H1 (cell line): ENCODE results near the gene KLHL26.

Source experiments
- EGR1 ChIP-seq: IDR thresholded peaks from 2 replicates; pipeline ENCODE4 v1.6.1; 2011; ENCODE audit warnings: low read depth, low read length, borderline replicate concordance
- EP300 ChIP-seq, 2 experiments: IDR thresholded peaks; 1 replicate in 1 of 2; 2 replicates in 1 of 2; pipeline ENCODE4 v1.6.1; 2011 to 2012; ENCODE audit warnings: low read depth in 2 of 2, low read length in 2 of 2, mild to moderate bottlenecking in 2 of 2, borderline replicate concordance in 1 of 2, inconsistent platforms in 1 of 2, moderate library complexity in 1 of 2
- HDAC6 ChIP-seq: IDR thresholded peaks from one replicate; pipeline ENCODE4 v1.7.1; 2012; ENCODE audit warnings: low read depth, mild to moderate bottlenecking, inconsistent platforms, low read length, moderate library complexity
- JUND ChIP-seq: IDR thresholded peaks from 2 replicates; pipeline ENCODE4 v1.6.1; 2011; ENCODE audit warnings: mild to moderate bottlenecking, improper control_type of control experiment, low read length
- MAFK ChIP-seq: IDR thresholded peaks from 2 replicates; pipeline ENCODE4 v1.6.1; 2012; ENCODE audit warnings: low read depth, mild to moderate bottlenecking, improper control_type of control experiment, low read length
- PHF8 ChIP-seq: fragments of 200-600 bp; sonication (generic); conservative IDR thresholded peaks from 2 replicates; pipeline ENCODE4 v1.7.1; 2012; ENCODE audit warnings: low read depth, mild to moderate bottlenecking, inconsistent platforms, low read length, moderate library complexity
- POLR2A ChIP-seq, 2 experiments: IDR thresholded peaks; 1 replicate in 1 of 2; 2 replicates in 1 of 2; pipeline ENCODE4 v1.6.1; 2011; ENCODE audit warnings: low read depth in 2 of 2, low read length in 2 of 2, mild to moderate bottlenecking in 2 of 2; ENCODE audit errors: control extremely low read depth in 1 of 2
- RFX5 ChIP-seq: IDR thresholded peaks from 2 replicates; pipeline ENCODE4 v1.6.1; 2011; ENCODE audit warnings: low read depth, low read length, improper control_type of control experiment, borderline replicate concordance
- SIN3A ChIP-seq, 2 experiments: IDR thresholded peaks in 1 of 2; conservative IDR thresholded peaks in 1 of 2; 2 replicates each; pipeline ENCODE4 v1.6.1; 2011 to 2012; ENCODE audit warnings: low read length in 2 of 2, improper control_type of control experiment in 1 of 2, low read depth in 1 of 2, mild to moderate bottlenecking in 1 of 2
- SIRT6 ChIP-seq: IDR thresholded peaks from one replicate; pipeline ENCODE4 v1.7.1; 2012; ENCODE audit warnings: low read length, inconsistent platforms
- YY1 ChIP-seq: IDR thresholded peaks from 2 replicates; pipeline ENCODE4 v1.6.1; 2011; ENCODE audit warnings: low read depth, mild to moderate bottlenecking, low read length
- TF ChIP-seq, protein P1 (sequence below), 3 experiments: IDR thresholded peaks; 1 replicate in 2 of 3; 2 replicates in 1 of 3; pipeline versions ENCODE4 v1.5.1 to v1.6.1; 2011; ENCODE audit warnings: low read length in 3 of 3, mild to moderate bottlenecking in 3 of 3, inconsistent platforms in 2 of 3, low read depth in 1 of 3, moderate library complexity in 1 of 3; ENCODE audit not compliant: insufficient read depth in 1 of 3; ENCODE audit errors: control extremely low read depth in 1 of 3

- TF ChIP-seq POLR2A (IDR thresholded peaks at IDR 0.05; ENCODE audit: control extremely low read depth in 1 of 2, low read depth in 2 of 2, low read length in 2 of 2) (no peak), SIRT6 (no peak), PHF8 (no peak), RFX5 (no peak), HDAC6 (no peak), YY1 (no peak), EGR1 (no peak), SIN3A (conservative IDR thresholded peaks at IDR 0.05 in 1 of 2, IDR thresholded peaks at IDR 0.05 in 1 of 2; ENCODE audit: low read depth in 1 of 2, low read length in 2 of 2) (no peak), MAFK (no peak), EP300 (IDR thresholded peaks at IDR 0.05; ENCODE audit: borderline replicate concordance in 1 of 2, low read depth in 2 of 2, low read length in 2 of 2) (no peak), JUND (no peak)
- TF ChIP-seq, protein P1, sequence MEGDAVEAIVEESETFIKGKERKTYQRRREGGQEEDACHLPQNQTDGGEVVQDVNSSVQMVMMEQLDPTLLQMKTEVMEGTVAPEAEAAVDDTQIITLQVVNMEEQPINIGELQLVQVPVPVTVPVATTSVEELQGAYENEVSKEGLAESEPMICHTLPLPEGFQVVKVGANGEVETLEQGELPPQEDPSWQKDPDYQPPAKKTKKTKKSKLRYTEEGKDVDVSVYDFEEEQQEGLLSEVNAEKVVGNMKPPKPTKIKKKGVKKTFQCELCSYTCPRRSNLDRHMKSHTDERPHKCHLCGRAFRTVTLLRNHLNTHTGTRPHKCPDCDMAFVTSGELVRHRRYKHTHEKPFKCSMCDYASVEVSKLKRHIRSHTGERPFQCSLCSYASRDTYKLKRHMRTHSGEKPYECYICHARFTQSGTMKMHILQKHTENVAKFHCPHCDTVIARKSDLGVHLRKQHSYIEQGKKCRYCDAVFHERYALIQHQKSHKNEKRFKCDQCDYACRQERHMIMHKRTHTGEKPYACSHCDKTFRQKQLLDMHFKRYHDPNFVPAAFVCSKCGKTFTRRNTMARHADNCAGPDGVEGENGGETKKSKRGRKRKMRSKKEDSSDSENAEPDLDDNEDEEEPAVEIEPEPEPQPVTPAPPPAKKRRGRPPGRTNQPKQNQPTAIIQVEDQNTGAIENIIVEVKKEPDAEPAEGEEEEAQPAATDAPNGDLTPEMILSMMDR (IDR thresholded peaks at IDR 0.05; ENCODE audit: control extremely low read depth in 1 of 3, insufficient read depth in 1 of 3, low read depth in 1 of 3, low read length in 3 of 3): no peak
Measured at GRCh38 chr19:18601875-18602274, 35.0 kb upstream of the KLHL26 start.
